ENCODE results near the gene CD226.

The CD226 gene

DNA sequence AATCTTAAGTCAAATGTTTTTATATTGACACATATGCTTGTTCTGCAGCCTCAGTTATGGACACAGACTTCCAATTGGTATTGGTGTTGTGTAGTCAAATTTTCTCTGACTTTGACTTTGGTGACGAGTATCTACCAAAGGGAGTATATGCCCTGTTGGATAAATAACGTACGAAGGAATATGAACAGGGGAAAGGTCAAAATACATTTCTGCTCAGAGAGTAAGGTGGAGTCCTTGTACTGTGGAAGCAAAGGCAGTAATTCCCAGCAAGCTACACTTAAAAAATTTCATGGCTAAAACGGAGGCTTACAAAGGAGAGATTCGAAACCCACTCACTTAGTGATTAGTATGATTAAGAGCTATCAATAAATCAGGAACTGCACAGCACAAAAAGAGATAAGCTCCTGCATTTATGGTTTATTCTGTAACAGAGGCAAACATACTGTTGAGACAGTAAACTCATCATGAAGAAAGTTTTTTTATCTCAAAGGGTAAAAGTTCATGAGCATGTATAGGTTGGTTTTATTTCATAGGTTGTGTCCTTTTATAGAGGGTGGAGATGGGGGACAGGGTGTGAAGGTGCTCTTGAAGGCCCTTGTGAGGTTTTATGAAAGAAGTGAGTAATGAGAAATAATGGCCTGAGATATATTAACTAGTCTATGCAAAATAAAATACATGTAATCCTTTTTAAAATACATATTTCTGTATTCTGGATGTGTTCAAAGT, 142.7 kb downstream of the CD226 start:
- no peak for DNase-seq
